GM12875 (cell line): ENCODE data around the gene MGLL.

ENCODE experiments used
- H3K4me3 ChIP-seq: one replicate; pipeline ENCODE4 v1.5.1; 2011; ENCODE audit warnings: low read depth, low read length, control low read depth
- CTCF ChIP-seq: IDR thresholded peaks from 2 replicates; pipeline ENCODE4 v1.5.1; 2011; ENCODE audit warnings: low read depth, mild to moderate bottlenecking, control low read depth, inconsistent platforms, low read length, moderate library complexity, borderline replicate concordance; ENCODE audit not compliant: insufficient read depth

The MGLL gene

GRCh38 chr3:127770671-127771355 lies 51.5 kb downstream of the MGLL start:
- no peak for TF ChIP-seq CTCF
- no peak overlapping the region for H3K4me3 ChIP-seq

- no peak overlapping the region for H3K4me3 ChIP-seq
- TF ChIP-seq CTCF: no peak
Observed at GRCh38 chr3:127769284-127770081, 52.8 kb downstream of the MGLL start.

DNA sequence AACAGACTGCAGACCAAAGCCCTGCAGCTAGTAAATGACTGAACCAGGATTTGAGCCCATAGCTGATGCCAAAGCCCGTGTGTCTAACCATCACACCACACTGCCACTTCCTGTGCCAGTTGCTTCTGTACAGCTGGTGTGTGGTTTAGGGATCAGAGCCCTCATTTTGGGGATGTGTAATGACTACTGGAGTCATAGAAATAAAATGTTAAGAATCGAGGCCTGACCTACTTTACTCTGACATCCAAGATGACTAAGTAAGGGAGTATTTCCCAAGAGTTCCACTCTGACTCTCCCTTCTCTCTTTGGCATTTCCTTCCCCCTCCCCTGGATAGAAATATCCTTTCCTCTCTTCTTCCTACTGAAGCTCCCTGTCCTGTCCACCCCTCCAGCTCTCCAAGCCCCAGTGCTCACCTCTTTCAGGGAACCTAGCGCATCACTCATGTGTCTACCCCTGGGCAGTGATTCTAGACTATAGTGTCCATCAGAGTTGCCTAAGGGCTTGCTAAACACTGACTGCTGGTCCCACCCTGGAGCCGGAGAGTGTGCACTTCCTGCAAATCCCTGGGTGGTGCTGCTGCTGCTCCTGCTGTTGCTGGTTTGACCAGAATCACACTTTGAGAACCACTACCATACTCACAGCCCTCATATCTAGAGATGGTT lies 53.8 kb downstream of the MGLL start:
- H3K4me3 ChIP-seq: no peak overlapping the region
- TF ChIP-seq CTCF: no peak

- TF ChIP-seq CTCF: no peak
- no peak overlapping the region for H3K4me3 ChIP-seq
Observed at GRCh38 chr3:127767126-127767525, 55.2 kb downstream of the MGLL start.

DNA sequence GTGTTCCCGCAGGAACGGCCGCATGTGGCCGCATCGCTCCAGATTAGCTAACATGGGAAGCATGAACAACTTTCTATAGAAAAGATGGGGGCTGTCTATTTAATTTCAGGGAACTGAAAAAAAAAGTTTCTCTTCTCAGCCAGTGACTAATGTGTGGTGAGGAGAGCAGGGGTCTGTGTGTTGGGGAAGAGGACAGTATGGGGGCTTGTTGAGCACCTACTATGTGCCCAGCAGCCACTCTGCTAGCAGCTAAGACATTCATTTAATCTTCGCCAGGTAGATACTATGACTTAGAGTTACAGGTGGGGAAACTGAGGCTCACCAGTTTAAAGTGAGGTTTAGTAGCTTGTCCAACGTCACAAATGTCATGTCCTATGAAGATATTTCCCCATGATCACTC lies 56.6 kb downstream of the MGLL start:
- no peak for TF ChIP-seq CTCF
- H3K4me3 ChIP-seq: no peak overlapping the region

DNA sequence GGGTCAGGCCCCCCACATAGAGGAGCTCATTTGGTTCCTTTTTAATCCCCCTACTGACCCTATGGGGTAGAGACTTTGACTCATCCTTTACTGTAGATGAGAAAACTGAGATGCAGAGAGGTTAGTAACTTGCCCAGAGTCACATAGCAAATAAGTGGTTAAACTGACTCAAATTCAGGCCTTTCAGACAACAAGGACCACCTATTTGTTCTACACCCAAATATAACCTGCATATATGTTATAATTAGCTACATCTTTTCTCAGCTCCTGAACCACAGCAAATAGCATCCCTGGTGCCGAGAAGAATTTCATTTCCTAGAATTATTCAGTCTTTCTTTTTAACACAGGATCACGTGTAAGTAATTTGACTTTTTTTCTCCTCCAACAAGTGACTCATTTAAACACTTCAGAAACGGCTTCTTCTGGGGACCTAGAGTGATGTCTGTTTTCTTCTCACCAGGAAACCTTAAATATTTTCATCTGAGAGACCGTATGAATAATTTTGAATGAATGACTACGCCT lies 57.4 kb downstream of the MGLL start:
- TF ChIP-seq CTCF: no peak

More for the DNA sequence above, 57.4 kb downstream of the MGLL start:
- H3K4me3 ChIP-seq: no peak overlapping the region
